Sigmoid colon (tissue), 7 donors: ENCODE data around the gene UNC5A. TPM values are rescaled to one million over a fixed set of nuclear protein-coding genes. Genes with fewer than 3 reads are reported as not detected.

Source experiments
- DNase-seq: peaks from one replicate; pipeline ENCODE4 v3.0.0-alpha.2; 2019
- H3K27ac ChIP-seq, 4 donors: fragments of 200-600 bp; sonication (generic); one replicate each; pipeline ENCODE4 v1.5.1; 2016 to 2019; ENCODE audit warnings: mild to moderate bottlenecking in 1 of 4
- H3K27me3 ChIP-seq, 3 donors: fragments of 200-600 bp; sonication (generic); one replicate each; pipeline ENCODE4 v1.5.1; 2019; ENCODE audit warnings: mild to moderate bottlenecking in 1 of 3
- H3K36me3 ChIP-seq, 4 donors: fragments of 200-600 bp; sonication (generic); one replicate each; pipeline ENCODE4 v1.5.1; 2016 to 2019
- H3K4me1 ChIP-seq, 4 donors: fragments of 200-600 bp; sonication (generic); one replicate each; pipeline ENCODE4 v1.5.1; 2017 to 2019
- H3K4me3 ChIP-seq, 4 donors: fragments of 200-600 bp; sonication (generic); one replicate each; pipeline ENCODE4 v1.5.1; 2017 to 2019; ENCODE audit warnings: mild to moderate bottlenecking in 2 of 4, moderate library complexity in 1 of 4
- H3K9me3 ChIP-seq, 4 donors: fragments of 200-600 bp in 3 of 4; sonication (generic) in 3 of 4; one replicate each; pipeline versions ENCODE4 v1.5.1 to v1.6.1; 2013 to 2019
- EP300 ChIP-seq, 4 donors: sonication (generic); formaldehyde crosslinking; IDR thresholded peaks; one replicate each; pipeline ENCODE4 v1.6.1; 2017; ENCODE audit warnings: antibody characterized with exemption in 4 of 4
- POLR2A ChIP-seq, 2 donors: fragments of 450-650 bp; IDR thresholded peaks; one replicate each; pipeline ENCODE4 v1.6.1; 2016; ENCODE audit warnings: antibody characterized with exemption in 2 of 2, mild to moderate bottlenecking in 2 of 2, moderate library complexity in 2 of 2
- POLR2AphosphoS5 ChIP-seq, 4 donors: sonication (generic); formaldehyde crosslinking; IDR thresholded peaks; one replicate each; pipeline ENCODE4 v1.6.1; 2017; ENCODE audit warnings: antibody characterized with exemption in 4 of 4
- WGBS, 2 donors: extraction: QIAGEN DNeasy Blood & Tissue Kit; methylation state at CpG; one replicate each; pipeline ENCODE4 v1.1.7; 2013; 5-methylcytosine and 5-hydroxymethylcytosine counted together
- intact Hi-C: fragments of 100-400 bp; cut with DNase I; formaldehyde crosslinking; loops from one replicate; pipeline ENCODE4 v1.15.1; 2023
- polyA plus RNA-seq, 3 donors: library from polyadenylated mRNA; stranded (reverse); fragments of 200-250 nt; gene quantifications; one replicate each; pipeline ENCODE4 v1.2.3, GENCODE V29; 2013
- total RNA-seq, 4 donors: library from RNA; depleted of rRNA; stranded (reverse); fragments of >200 nt; gene quantifications; one replicate each; pipeline ENCODE4 v1.1.0, GENCODE V29; 2016
- TF ChIP-seq, protein P1 (sequence below), 4 experiments: fragments of 450-650 bp in 3 of 4; fragments of 200-600 bp in 1 of 4; IDR thresholded peaks; one replicate each; pipeline ENCODE4 v1.5.1; 2016 to 2019; ENCODE audit warnings: antibody characterized with exemption in 4 of 4, mild to moderate bottlenecking in 3 of 4, moderate library complexity in 2 of 4
- donor health status: healthy with polysubstance abuse.
- donor health status: Bipolar disorder and iron deficiency.
- donor health status: healthy.

The UNC5A gene
- total and polyA plus RNA-seq, 7 donors: 0.34 to 0.60 TPM; not detected in 5

DNA sequence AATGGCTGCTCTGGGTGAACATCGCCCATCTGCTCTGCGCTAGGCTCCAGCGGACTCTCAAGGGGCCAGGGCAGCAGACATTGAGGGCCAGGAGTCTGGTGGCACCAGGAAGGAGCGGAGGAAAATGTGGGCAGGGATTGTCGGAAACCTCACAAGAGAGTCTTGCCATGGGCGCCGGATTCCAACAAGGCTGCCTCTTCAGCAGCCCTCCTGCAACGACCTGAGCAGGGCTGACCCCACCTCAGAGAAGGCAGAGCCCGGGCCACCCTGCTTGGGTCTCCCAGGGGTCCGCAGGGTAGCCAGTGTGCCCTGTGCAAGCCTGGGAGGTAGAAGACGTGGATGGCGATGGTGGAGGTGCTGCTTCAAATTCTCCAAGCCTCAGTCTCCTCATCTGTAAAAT, 11.4 kb upstream of the UNC5A start:
- no peak for DNase-seq
- TF ChIP-seq EP300 (IDR thresholded peaks at IDR 0.05): no peak
- no peak for TF ChIP-seq POLR2A (IDR thresholded peaks at IDR 0.05)
- no peak for TF ChIP-seq POLR2AphosphoS5 (IDR thresholded peaks at IDR 0.05)
- TF ChIP-seq, protein P1, sequence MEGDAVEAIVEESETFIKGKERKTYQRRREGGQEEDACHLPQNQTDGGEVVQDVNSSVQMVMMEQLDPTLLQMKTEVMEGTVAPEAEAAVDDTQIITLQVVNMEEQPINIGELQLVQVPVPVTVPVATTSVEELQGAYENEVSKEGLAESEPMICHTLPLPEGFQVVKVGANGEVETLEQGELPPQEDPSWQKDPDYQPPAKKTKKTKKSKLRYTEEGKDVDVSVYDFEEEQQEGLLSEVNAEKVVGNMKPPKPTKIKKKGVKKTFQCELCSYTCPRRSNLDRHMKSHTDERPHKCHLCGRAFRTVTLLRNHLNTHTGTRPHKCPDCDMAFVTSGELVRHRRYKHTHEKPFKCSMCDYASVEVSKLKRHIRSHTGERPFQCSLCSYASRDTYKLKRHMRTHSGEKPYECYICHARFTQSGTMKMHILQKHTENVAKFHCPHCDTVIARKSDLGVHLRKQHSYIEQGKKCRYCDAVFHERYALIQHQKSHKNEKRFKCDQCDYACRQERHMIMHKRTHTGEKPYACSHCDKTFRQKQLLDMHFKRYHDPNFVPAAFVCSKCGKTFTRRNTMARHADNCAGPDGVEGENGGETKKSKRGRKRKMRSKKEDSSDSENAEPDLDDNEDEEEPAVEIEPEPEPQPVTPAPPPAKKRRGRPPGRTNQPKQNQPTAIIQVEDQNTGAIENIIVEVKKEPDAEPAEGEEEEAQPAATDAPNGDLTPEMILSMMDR (IDR thresholded peaks at IDR 0.05): no peak
- Histone ChIP-seq H3K27me3 (peaks cover 6 to 66% (median 25%) of the 10 kb centered on the region in 3 donors), H3K27ac (no peak overlapping the region), H3K4me1 (no peaks in the 10 kb centered on the region), H3K36me3 (no peaks in the 10 kb centered on the region), H3K4me3 (no peak overlapping the region), H3K9me3 (no peaks in the 10 kb centered on the region)
- WGBS, 2 donors: 82 to 85% methylated on average over 12 of the region's 12 CpGs
- intact Hi-C loops: no loop called here

DNA sequence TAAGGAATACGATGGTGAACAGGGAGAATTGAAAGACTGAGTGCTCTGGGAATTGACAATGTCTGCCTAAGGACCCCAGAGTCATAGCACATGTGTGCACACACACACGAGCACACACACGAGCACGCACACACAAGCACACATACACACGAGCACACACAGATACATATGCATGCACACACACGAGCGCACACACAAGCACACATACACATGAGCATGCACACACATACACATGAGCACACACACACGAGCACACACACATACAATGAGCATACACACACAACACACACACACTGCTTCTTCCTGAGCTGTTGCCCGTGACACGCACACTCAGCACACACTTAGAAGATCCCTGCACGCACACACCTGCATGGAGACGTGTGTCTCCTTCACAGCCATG, 10.9 kb upstream of the UNC5A start:
- TF ChIP-seq, protein P1 (IDR thresholded peaks at IDR 0.05): no peak
- TF ChIP-seq POLR2AphosphoS5 (IDR thresholded peaks at IDR 0.05) (no peak), POLR2A (IDR thresholded peaks at IDR 0.05) (no peak), EP300 (IDR thresholded peaks at IDR 0.05) (no peak)
- Histone ChIP-seq H3K27ac (no peak overlapping the region), H3K9me3 (no peaks in the 10 kb centered on the region), H3K4me1 (no peaks in the 10 kb centered on the region), H3K36me3 (no peaks in the 10 kb centered on the region), H3K27me3 (peaks cover 6 to 65% (median 20%) of the 10 kb centered on the region in 3 donors), H3K4me3 (no peak overlapping the region)
- intact Hi-C loops: no loop called here
- no peak for DNase-seq
- WGBS, 2 donors: 82 to 87% methylated on average over 12 of the region's 12 CpGs

DNA sequence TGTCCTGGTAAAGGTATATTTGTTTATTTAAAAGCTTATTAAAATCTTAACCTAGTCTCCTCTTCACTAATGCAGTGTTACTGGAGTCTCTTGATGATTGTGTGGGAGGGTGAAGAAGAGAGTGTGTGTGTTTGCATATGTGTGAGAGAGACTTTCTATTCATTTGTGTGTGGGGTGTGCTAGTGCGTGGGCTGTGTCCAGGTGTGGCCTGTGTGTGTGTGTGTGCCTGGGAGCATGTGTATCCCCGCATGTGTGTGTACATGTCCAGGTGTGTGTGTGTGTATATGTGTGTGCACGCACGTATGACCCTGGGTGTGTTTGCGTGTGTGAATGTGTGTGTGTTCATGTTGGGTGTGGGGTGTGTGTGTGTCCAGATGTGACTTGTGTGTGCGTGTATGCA, 10.3 kb upstream of the UNC5A start:
- Histone ChIP-seq H3K4me1 (no peaks in the 10 kb centered on the region), H3K36me3 (no peaks in the 10 kb centered on the region), H3K27ac (no peak overlapping the region), H3K4me3 (no peak overlapping the region), H3K27me3 (peaks cover 9 to 65% (median 20%) of the 10 kb centered on the region in 3 donors), H3K9me3 (no peaks in the 10 kb centered on the region)
- DNase-seq: no peak
- TF ChIP-seq, protein P1 (IDR thresholded peaks at IDR 0.05): no peak
- TF ChIP-seq EP300 (IDR thresholded peaks at IDR 0.05) (no peak), POLR2AphosphoS5 (IDR thresholded peaks at IDR 0.05) (no peak), POLR2A (IDR thresholded peaks at IDR 0.05) (no peak)
- WGBS, 2 donors: 93% methylated on average over 6 of the region's 6 CpGs
- intact Hi-C loops: no loop called here

DNA sequence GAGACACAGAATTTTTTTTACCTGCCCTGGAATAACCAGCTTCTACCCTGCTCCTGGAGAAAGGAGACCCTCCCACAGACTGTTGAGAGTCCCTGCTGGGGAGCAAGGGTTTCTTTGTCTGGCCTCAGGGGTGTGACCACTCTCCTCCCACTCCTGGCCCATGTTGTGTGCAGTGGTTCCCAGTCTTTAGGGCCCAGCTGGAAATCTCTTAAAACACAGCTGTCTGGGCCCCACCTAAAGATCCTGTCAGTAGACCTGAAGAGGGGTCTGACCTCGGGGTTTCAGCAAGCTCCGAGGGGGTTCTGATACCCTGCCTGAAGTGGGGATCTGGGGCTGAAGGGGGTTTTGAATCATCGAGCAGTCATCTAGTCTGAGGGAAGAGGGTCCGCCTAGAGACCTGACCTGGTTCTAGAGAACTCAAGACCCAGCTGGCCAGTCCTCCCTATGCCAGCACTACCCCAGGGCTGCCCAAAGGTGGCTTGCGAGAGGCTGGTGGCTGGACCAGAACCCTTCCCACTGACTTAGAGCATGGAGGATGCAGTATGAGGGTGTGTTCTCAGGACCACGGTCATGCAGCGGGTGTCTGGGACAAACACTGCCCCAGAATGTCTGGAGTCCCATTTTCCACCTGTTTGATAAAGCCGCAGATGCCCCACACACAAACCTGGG, 8.1 kb upstream of the UNC5A start:
- whole genome bisulfite sequencing, 2 donors: 83 to 89% methylated on average over 8 of the region's 8 CpGs
- H3K27ac ChIP-seq: no peak overlapping the region
- no peaks in the 10 kb centered on the region for H3K4me1 ChIP-seq
- no peak for DNase-seq
- peaks cover 9 to 55% (median 11%) of the 10 kb centered on the region in 3 donors for H3K27me3 ChIP-seq
- intact Hi-C loops: no loop called here
- no peaks in the 10 kb centered on the region for H3K9me3 ChIP-seq
- no peaks in the 10 kb centered on the region for H3K36me3 ChIP-seq
- H3K4me3 ChIP-seq: no peak overlapping the region
- no peak for TF ChIP-seq POLR2AphosphoS5 (IDR thresholded peaks at IDR 0.05)
- TF ChIP-seq POLR2A (IDR thresholded peaks at IDR 0.05): no peak
- TF ChIP-seq, protein P1 (IDR thresholded peaks at IDR 0.05): no peak
- TF ChIP-seq EP300 (IDR thresholded peaks at IDR 0.05): no peak
